ENCODE measurements around the gene CHST15. TPM values are rescaled to one million over a fixed set of nuclear protein-coding genes. Genes with fewer than 3 reads are reported as not detected.

The CHST15 gene
- total and polyA plus RNA-seq, 2 donors, result 7.7 to 12.4 TPM

GRCh38 chr10:124041675-124042445 is 51.5 kb downstream of the CHST15 start:
- peaks cover 1 to 7% of the 10 kb centered on the region in 2 donors for H3K9me3 ChIP-seq (ENCODE audit: control insufficient read depth in 2 of 2, insufficient read depth in 1 of 2, low read length in 1 of 2)
- 95% methylated on average over 11 of the region's 11 CpGs for WGBS
- no peak overlapping the region for H3K4me3 ChIP-seq (ENCODE audit: low read length in 2 of 2)
- peak overlapping the region in 1 of 2 donors; percentile 40 for H3K27ac ChIP-seq (ENCODE audit: low read depth in 1 of 2, low read length in 1 of 2)
- peaks cover 10 to 30% of the 10 kb centered on the region in 2 donors for H3K4me1 ChIP-seq (ENCODE audit: control insufficient read depth in 2 of 2, insufficient read depth in 2 of 2, low read length in 2 of 2)
- peaks cover 0 to 13% of the 10 kb centered on the region in 2 donors for H3K27me3 ChIP-seq (ENCODE audit: control insufficient read depth in 2 of 2, insufficient read depth in 1 of 2, low read length in 1 of 2)
- H3K36me3 ChIP-seq (ENCODE audit: control insufficient read depth in 2 of 2, insufficient read depth in 2 of 2, low read length in 1 of 2), result no peaks in the 10 kb centered on the region
- DNase-seq (ENCODE audit: low read depth in 6 of 9, low spot score in 9 of 9), result no peak

- Histone ChIP-seq H3K4me3 (ENCODE audit: low read length in 2 of 2) (no peak overlapping the region), H3K36me3 (ENCODE audit: control insufficient read depth in 2 of 2, insufficient read depth in 2 of 2, low read length in 1 of 2) (no peaks in the 10 kb centered on the region), H3K27ac (ENCODE audit: low read depth in 1 of 2, low read length in 1 of 2) (no peak overlapping the region), H3K9me3 (ENCODE audit: control insufficient read depth in 2 of 2, insufficient read depth in 1 of 2, low read length in 1 of 2) (no peaks in the 10 kb centered on the region), H3K4me1 (ENCODE audit: control insufficient read depth in 2 of 2, insufficient read depth in 2 of 2, low read length in 2 of 2) (peaks cover 15 to 39% of the 10 kb centered on the region in 2 donors), H3K27me3 (ENCODE audit: control insufficient read depth in 2 of 2, insufficient read depth in 1 of 2, low read length in 1 of 2) (peaks cover 0 to 21% of the 10 kb centered on the region in 2 donors)
- 94% methylated on average over 7 of the region's 7 CpGs for WGBS
- DNase-seq (ENCODE audit: low read depth in 6 of 9, low spot score in 9 of 9), result no peak
Measured at GRCh38 chr10:124040451-124041188, 52.8 kb downstream of the CHST15 start.

- DNase-seq (ENCODE audit: low read depth in 6 of 9, low spot score in 9 of 9), result no peak
- WGBS, result 95% methylated on average over 11 of the region's 11 CpGs
- no peak overlapping the region for H3K4me3 ChIP-seq (ENCODE audit: low read length in 2 of 2)
- H3K27me3 ChIP-seq (ENCODE audit: control insufficient read depth in 2 of 2, insufficient read depth in 1 of 2, low read length in 1 of 2), result peaks cover 0 to 19% of the 10 kb centered on the region in 2 donors
- peaks cover 16 to 42% of the 10 kb centered on the region in 2 donors for H3K4me1 ChIP-seq (ENCODE audit: control insufficient read depth in 2 of 2, insufficient read depth in 2 of 2, low read length in 2 of 2)
- H3K9me3 ChIP-seq (ENCODE audit: control insufficient read depth in 2 of 2, insufficient read depth in 1 of 2, low read length in 1 of 2), result no peaks in the 10 kb centered on the region
- H3K36me3 ChIP-seq (ENCODE audit: control insufficient read depth in 2 of 2, insufficient read depth in 2 of 2, low read length in 1 of 2), result no peaks in the 10 kb centered on the region
- H3K27ac ChIP-seq (ENCODE audit: low read depth in 1 of 2, low read length in 1 of 2), result no peak overlapping the region
Measured at GRCh38 chr10:124039483-124040013, 53.9 kb downstream of the CHST15 start.

GRCh38 chr10:124037784-124038183 is 55.6 kb downstream of the CHST15 start:
- whole genome bisulfite sequencing, result 94% methylated on average over 8 of the region's 8 CpGs
- Histone ChIP-seq H3K27ac (ENCODE audit: low read depth in 1 of 2, low read length in 1 of 2) (no peak overlapping the region), H3K36me3 (ENCODE audit: control insufficient read depth in 2 of 2, insufficient read depth in 2 of 2, low read length in 1 of 2) (no peaks in the 10 kb centered on the region)

GRCh38 chr10:124037286-124037685 is 56.1 kb downstream of the CHST15 start:
- WGBS, result 98% methylated on average over 5 of the region's 5 CpGs
- Histone ChIP-seq H3K9me3 (ENCODE audit: control insufficient read depth in 2 of 2, insufficient read depth in 1 of 2, low read length in 1 of 2) (no peaks in the 10 kb centered on the region), H3K4me1 (ENCODE audit: control insufficient read depth in 2 of 2, insufficient read depth in 2 of 2, low read length in 2 of 2) (peaks cover 6 to 19% of the 10 kb centered on the region in 2 donors), H3K27me3 (ENCODE audit: control insufficient read depth in 2 of 2, insufficient read depth in 1 of 2, low read length in 1 of 2) (peaks cover 0 to 12% of the 10 kb centered on the region in 2 donors), H3K4me3 (ENCODE audit: low read length in 2 of 2) (no peak overlapping the region), H3K27ac (ENCODE audit: low read depth in 1 of 2, low read length in 1 of 2) (no peak overlapping the region), H3K36me3 (ENCODE audit: control insufficient read depth in 2 of 2, insufficient read depth in 2 of 2, low read length in 1 of 2) (no peaks in the 10 kb centered on the region)
- no peak for DNase-seq (ENCODE audit: low read depth in 6 of 9, low spot score in 9 of 9)

More at GRCh38 chr10:124037784-124038183, 55.6 kb downstream of the CHST15 start:
- Histone ChIP-seq H3K4me3 (ENCODE audit: low read length in 2 of 2) (no peak overlapping the region), H3K4me1 (ENCODE audit: control insufficient read depth in 2 of 2, insufficient read depth in 2 of 2, low read length in 2 of 2) (peaks cover 9 to 24% of the 10 kb centered on the region in 2 donors), H3K27me3 (ENCODE audit: control insufficient read depth in 2 of 2, insufficient read depth in 1 of 2, low read length in 1 of 2) (peaks cover 0 to 16% of the 10 kb centered on the region in 2 donors), H3K9me3 (ENCODE audit: control insufficient read depth in 2 of 2, insufficient read depth in 1 of 2, low read length in 1 of 2) (no peaks in the 10 kb centered on the region)
- no peak for DNase-seq (ENCODE audit: low read depth in 6 of 9, low spot score in 9 of 9)

- DNase-seq (ENCODE audit: low read depth in 6 of 9, low spot score in 9 of 9), result no peak
- H3K27ac ChIP-seq (ENCODE audit: low read depth in 1 of 2, low read length in 1 of 2), result peak overlapping the region in 1 of 2 donors; percentile 21
- WGBS, result 97% methylated on average over 8 of the region's 8 CpGs
- peaks cover 0 to 12% of the 10 kb centered on the region in 2 donors for H3K27me3 ChIP-seq (ENCODE audit: control insufficient read depth in 2 of 2, insufficient read depth in 1 of 2, low read length in 1 of 2)
- no peaks in the 10 kb centered on the region for H3K9me3 ChIP-seq (ENCODE audit: control insufficient read depth in 2 of 2, insufficient read depth in 1 of 2, low read length in 1 of 2)
- no peaks in the 10 kb centered on the region for H3K36me3 ChIP-seq (ENCODE audit: control insufficient read depth in 2 of 2, insufficient read depth in 2 of 2, low read length in 1 of 2)
- H3K4me1 ChIP-seq (ENCODE audit: control insufficient read depth in 2 of 2, insufficient read depth in 2 of 2, low read length in 2 of 2), result peaks cover 6 to 16% of the 10 kb centered on the region in 2 donors
- no peak overlapping the region for H3K4me3 ChIP-seq (ENCODE audit: low read length in 2 of 2)
Measured at GRCh38 chr10:124036746-124037145, 56.7 kb downstream of the CHST15 start.

- peaks cover 0 to 12% of the 10 kb centered on the region in 2 donors for H3K27me3 ChIP-seq (ENCODE audit: control insufficient read depth in 2 of 2, insufficient read depth in 1 of 2, low read length in 1 of 2)
- H3K9me3 ChIP-seq (ENCODE audit: control insufficient read depth in 2 of 2, insufficient read depth in 1 of 2, low read length in 1 of 2), result no peaks in the 10 kb centered on the region
- H3K4me1 ChIP-seq (ENCODE audit: control insufficient read depth in 2 of 2, insufficient read depth in 2 of 2, low read length in 2 of 2), result peaks cover 6 to 16% of the 10 kb centered on the region in 2 donors
- no peaks in the 10 kb centered on the region for H3K36me3 ChIP-seq (ENCODE audit: control insufficient read depth in 2 of 2, insufficient read depth in 2 of 2, low read length in 1 of 2)
- no peak overlapping the region for H3K4me3 ChIP-seq (ENCODE audit: low read length in 2 of 2)
- H3K27ac ChIP-seq (ENCODE audit: low read depth in 1 of 2, low read length in 1 of 2), result peak overlapping the region in 1 of 2 donors; percentile 62
- DNase-seq (ENCODE audit: low read depth in 6 of 9, low spot score in 9 of 9), result peak in 5 of 9 donors; percentile 30 to 69 (median 39)
- 12% methylated on average over 21 of the region's 21 CpGs for WGBS
Measured at GRCh38 chr10:124035928-124036558, 57.4 kb downstream of the CHST15 start.

- Histone ChIP-seq H3K9me3 (ENCODE audit: control insufficient read depth in 2 of 2, insufficient read depth in 1 of 2, low read length in 1 of 2) (no peaks in the 10 kb centered on the region), H3K27ac (ENCODE audit: low read depth in 1 of 2, low read length in 1 of 2) (peak overlapping the region in 1 of 2 donors; percentile 62), H3K4me3 (ENCODE audit: low read length in 2 of 2) (no peak overlapping the region), H3K4me1 (ENCODE audit: control insufficient read depth in 2 of 2, insufficient read depth in 2 of 2, low read length in 2 of 2) (peaks cover 6 to 16% of the 10 kb centered on the region in 2 donors), H3K27me3 (ENCODE audit: control insufficient read depth in 2 of 2, insufficient read depth in 1 of 2, low read length in 1 of 2) (peaks cover 0 to 12% of the 10 kb centered on the region in 2 donors), H3K36me3 (ENCODE audit: control insufficient read depth in 2 of 2, insufficient read depth in 2 of 2, low read length in 1 of 2) (no peaks in the 10 kb centered on the region)
- 80% methylated on average over 6 of the region's 6 CpGs for WGBS
- no peak for DNase-seq (ENCODE audit: low read depth in 6 of 9, low spot score in 9 of 9)
Measured at GRCh38 chr10:124035306-124035927, 58.0 kb downstream of the CHST15 start.

Measured in thymus (tissue), 11 donors.